ENCODE measurements around the gene WDFY2.
A peak's percentile ranks its signal among the peaks of the same experiment; 100 is the strongest.

The WDFY2 gene

DNA sequence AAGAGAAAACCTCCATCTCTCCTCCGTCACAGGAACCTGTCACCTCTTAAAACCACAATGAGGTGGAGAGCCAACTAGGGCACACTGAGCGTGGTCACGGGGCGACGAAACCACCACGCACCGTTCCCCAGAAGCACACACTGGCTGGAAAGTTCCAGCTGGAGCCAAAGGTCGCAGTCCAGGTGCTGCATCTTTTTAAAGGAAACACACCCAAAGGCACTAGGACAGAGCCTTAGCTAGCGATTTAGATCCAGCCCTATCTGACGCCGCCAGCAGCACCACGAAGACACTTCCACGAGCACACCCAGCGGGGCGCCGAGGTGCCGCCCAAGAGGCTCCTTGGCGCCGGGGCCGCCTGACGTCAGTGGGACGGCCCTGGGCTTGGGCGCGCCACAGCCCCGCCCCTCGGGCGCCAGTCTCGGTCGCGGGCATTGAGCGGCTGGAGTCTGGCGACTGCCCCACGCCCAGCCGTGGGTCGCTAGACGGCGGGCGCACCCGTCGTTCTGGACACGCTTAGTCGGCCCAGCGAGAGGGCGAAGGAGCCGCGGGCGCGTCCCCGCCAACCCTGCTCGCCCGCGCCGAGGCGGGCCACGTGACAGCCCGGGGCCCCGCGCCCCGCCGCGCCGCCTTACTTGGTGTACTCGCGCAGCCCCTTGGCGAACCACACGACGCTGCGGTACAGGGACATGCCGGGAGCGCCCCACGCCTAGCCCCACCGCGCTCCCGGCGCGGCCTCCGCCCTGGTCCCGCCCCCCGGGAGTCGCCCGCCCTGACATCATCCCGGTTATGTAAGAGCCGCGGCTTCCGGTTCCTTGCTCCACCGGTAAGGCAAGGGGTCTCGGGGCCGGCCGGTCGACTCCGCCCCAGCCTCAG, 219.4 kb downstream of the WDFY2 start, which contains the start of gene DHRS12:
Gene DHRS12, minus strand, starts transcription at position 742 of the 873 bp plus-strand sequence. CDS start 4,504 bp downstream, outside the sequence.
- peak; percentile 94 for DNase-seq

DNA sequence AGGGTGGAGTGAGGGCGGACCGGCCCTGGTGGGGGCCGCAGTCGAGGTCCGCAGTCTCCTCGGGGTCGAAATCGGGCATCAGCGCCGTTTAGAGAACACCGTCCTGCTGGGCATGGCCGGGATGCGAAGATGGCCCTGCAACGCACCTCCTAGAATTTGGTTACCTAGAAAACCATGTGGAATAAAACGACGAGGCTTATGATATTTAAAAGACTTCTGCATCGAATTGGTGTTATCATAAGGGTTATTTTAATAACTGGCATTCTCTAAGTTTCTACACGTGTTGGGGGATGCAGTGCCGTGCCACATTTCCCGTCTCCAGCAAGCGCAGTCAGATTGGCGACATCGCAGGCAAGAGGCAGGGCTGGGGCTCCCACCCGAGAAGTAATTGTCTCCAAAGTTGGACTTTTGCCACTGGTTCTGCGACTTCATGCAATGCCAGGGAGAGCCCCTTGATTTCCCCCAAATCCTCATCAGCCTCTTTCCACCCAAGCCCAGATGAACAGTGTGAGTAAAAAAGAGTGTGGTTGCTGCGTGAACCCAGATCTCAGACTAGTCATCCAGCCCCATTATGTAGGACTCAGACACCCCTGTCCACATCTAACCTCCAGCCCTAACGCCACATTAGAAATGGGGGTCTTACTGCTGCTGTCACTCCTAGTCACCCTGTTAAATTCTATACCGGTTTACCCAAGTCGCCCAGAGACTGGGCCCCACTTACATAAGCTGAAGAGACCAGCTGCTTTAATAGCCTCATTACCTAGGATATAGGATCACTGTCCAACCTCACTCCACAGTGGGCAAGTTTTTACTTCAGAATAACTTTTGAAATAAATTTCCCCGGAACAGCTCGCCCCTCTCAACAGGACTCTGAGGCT, 220.3 kb downstream of the WDFY2 start:
- peak; percentile 76 for DNase-seq

DNA sequence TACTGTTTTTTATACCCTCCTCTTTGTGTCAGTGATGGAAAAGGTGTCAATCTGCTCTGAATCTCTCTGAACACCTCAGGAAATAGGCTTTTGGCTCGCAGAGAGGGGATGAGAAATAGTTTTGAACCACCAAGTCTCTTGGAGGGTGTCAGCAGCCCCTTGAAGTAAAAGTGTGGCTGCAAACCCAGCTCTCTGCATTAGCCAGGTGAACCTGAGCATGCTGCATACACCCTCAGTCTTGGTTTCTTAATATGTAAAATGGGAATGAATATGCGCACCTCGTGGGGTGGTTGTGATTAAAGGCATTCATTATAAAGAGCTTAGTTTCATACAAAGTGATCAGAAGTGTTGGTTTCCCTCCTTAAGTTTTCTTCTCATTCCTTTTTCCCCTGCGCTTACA, 221.1 kb downstream of the WDFY2 start:
- DNase-seq, result no peak

GRCh38 chr13:51805925-51806324, 221.7 kb downstream of the WDFY2 start:
- no peak for DNase-seq

GRCh38 chr13:51806566-51806965, 222.3 kb downstream of the WDFY2 start:
- peak; percentile 49 for DNase-seq

- no peak for DNase-seq
Measured at GRCh38 chr13:51807041-51807440, 222.8 kb downstream of the WDFY2 start.

DNA sequence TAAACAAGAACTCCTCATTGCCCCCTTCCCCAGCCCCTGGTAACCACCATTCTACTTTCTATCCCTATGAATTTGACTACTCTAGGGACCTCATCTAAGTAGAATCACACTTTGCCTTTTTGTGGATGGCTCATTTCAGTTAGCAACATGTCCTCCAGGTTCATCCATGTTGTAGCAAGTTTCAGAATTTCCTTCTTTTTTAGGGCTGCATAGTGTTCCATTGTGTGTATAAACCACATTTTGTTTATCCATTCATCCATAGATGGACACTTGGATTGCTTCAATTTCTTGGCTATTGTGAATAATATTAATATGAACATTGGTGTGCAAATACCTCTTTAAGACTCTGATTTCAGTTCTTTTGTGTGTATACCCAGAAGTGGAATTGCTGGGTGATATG, 224.5 kb downstream of the WDFY2 start:
- no peak for DNase-seq

DNA sequence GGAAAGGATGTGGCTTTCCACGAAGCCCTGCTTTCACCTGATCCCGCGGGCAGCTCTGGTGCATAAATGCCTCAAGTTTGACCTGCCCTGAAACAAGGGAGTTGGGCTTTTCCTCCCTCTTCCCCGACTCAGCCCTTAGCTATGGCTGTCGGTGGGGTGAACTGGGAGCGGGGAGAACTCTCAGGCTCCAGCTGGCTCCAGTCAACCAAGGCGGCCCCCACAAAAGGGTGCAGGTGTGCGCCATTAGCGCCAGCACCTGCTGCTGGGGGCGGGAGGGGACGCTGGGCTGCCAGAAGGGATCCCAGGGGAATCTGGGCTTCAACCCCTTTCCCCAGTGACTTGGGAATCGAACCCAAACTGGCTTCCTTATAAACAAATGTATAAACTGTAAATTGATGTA, 226.8 kb downstream of the WDFY2 start:
- no peak for DNase-seq

DNA sequence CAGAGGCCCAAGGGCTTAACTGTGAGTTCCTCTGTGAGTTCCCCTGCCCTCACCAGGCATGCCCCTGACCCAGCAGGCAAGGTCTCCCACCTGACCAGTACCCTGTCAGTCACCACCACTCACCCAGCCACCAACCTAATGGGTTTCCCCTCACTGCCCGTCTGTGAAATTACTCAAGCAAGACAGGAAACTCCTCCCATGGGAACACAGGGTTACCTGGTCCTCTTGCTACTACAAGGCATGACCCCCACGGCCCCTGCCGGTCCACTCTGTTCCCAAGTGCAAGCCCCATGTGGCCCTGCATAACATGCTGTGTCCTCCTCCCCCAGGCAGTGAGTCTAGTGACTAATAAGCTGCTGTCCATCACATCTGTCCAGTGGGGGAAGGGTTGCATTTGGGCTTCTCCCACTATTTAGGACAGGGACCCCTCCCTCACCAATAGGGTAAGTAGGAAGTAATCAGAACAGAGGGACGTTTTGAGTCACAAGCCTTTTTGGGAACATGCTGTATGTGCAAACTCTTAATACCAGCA, 227.7 kb downstream of the WDFY2 start:
- DNase-seq, result peak; percentile 39

DNA sequence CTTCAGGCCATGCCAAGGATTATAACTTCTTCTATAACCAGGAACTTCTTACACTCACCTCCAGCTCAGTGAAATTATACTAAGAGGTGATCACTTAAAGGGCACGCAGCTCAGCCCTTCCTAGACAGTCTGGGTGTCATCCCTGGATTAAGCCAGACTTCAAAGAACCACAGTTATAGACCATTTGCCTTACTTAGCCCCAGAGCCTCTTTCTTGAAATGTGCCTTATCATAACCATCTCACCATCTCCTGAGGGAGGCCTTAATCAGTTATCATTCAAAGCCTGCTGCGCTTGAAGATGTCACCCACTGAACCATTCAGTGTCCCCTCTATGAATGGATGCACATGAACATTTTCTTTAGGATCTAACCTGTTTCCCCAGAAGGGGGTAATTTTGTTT, 229.8 kb downstream of the WDFY2 start:
- DNase-seq, result no peak

DNA sequence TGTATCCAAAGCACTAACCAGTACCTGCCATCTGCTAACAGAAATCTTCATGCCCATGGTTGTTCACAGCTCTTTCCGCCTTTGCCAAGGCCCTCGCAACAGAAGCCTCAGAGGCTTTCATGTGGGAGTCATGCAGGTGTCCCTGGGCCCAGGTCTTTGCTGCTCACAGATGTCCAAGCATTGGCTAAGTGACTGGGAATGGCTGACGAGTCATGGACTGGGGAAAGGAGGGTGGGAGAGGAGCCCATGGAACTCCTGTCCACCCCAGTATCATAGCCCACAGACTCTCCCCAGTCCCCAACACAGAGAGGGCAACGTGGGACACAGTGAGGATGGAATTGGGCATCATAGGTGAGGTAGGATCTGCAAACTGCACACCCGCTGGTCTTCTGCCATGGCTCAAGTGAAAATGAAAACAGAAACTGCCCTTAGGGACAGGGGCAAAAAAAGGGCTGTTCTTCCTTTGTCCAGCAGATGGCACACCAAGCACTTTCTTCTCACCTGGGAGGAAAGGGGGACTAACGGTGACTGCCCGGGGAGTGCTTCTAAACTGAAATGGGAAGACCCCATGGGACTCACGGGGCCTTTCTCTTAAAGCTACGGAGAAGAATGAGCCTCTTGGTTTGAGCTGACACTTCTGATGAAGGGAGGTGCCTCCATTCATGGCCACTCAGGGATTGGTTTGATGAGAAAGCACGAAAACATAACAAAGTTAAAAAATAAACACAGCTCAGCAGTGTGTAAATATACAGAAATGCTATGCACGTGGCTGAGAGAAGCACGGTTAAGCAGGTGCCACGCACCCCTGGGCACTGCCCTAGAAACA, 230.8 kb downstream of the WDFY2 start:
- peak; percentile 77 for DNase-seq

- DNase-seq, result no peak
Measured at GRCh38 chr13:51815848-51816247, 231.6 kb downstream of the WDFY2 start.

- no peak for DNase-seq
Measured at GRCh38 chr13:51816604-51817249, 232.5 kb downstream of the WDFY2 start.

Measured in inflammatory macrophage treated with lipopolysaccharide for 4 hours (primary cell).